GM12878 (cell line): ENCODE results near the gene OOSP3. TPM values are rescaled to one million over a fixed set of nuclear protein-coding genes. Genes with fewer than 3 reads are reported as not detected.

Experiments
- ATAC-seq: fragments of 200-7000 bp; cut with Tn5 transposase; 3 replicates; pipeline ENCODE4 v1.9.1; 2020; ENCODE audit warnings: mild to moderate bottlenecking, moderate library complexity
- BruUV-seq: library from RNA; stranded (reverse); fragments of 400-500 nt; replicated peaks from 2 replicates; lab custom pipeline; 2021; lab: Mats Ljungman, UMichigan
- CTCF ChIA-PET: fragments of 300-600 bp; sonication (Branson Sonifier 250); formaldehyde crosslinking; extraction: SDS; loops from one replicate; lab custom pipeline; 2021; ENCODE audit warnings: inconsistent platforms; lab: Yijun Ruan, JAX
- POLR2A ChIA-PET: fragments of 350-600 bp; formaldehyde crosslinking; extraction: SDS; loops from one replicate; lab custom pipeline; 2021; ENCODE audit warnings: inconsistent platforms; lab: Charles Lee
- RAD21 ChIA-PET: fragments of 300-600 bp; sonication (Branson Sonifier 250); formaldehyde crosslinking; loops from one replicate; lab custom pipeline; 2023; ENCODE audit warnings: antibody characterized with exemption; ENCODE audit not compliant: unreplicated experiment; lab: Charles Lee
- SMC1A ChIA-PET: fragments of 300-600 bp; sonication (Branson Sonifier 250); formaldehyde crosslinking; loops from one replicate; lab custom pipeline; 2023; ENCODE audit not compliant: unreplicated experiment, uncharacterized antibody; lab: Charles Lee
- DNase-seq: peaks from one replicate; pipeline ENCODE4 v3.0.0-alpha.2; 2011; ENCODE audit warnings: low read depth, low spot score
- FAIRE-seq: peaks from 3 replicates; lab custom pipeline; 2011; peaks lifted over from hg19 to GRCh38; lab: Jason Lieb, UNC
- H2AFZ ChIP-seq: 2 replicates; pipeline ENCODE4 v1.6.0; 2011; ENCODE audit warnings: low read depth, low read length, control low read depth; ENCODE audit not compliant: control insufficient read depth
- H3K27ac ChIP-seq: 2 replicates; pipeline ENCODE4 v1.5.1; 2011; ENCODE audit warnings: control low read depth; ENCODE audit not compliant: control insufficient read depth, insufficient read depth
- H3K27me3 ChIP-seq, 2 experiments: replicated peaks in 1 of 2; 2 replicates each; pipeline versions ENCODE4 v1.6.0 to v1.6.1; 2011; ENCODE audit warnings: low read length in 1 of 2; ENCODE audit not compliant: control insufficient read depth in 2 of 2, insufficient read depth in 2 of 2
- H3K36me3 ChIP-seq, 2 experiments: 2 replicates each; pipeline ENCODE4 v1.5.1; 2011; ENCODE audit warnings: low read length in 1 of 2; ENCODE audit not compliant: control insufficient read depth in 2 of 2, insufficient read depth in 2 of 2
- H3K4me1 ChIP-seq: 2 replicates; pipeline ENCODE4 v1.6.1; 2011; ENCODE audit warnings: mild to moderate bottlenecking, low read length, moderate library complexity, mixed read lengths; ENCODE audit not compliant: control insufficient read depth, insufficient read depth
- H3K4me2 ChIP-seq: 2 replicates; pipeline ENCODE4 v1.6.0; 2011; ENCODE audit warnings: control low read depth; ENCODE audit not compliant: control insufficient read depth, insufficient read depth
- H3K4me3 ChIP-seq: fragments of 200-600 bp; sonication (generic); 2 replicates; pipeline ENCODE4 v1.5.1; 2016
- H3K79me2 ChIP-seq: 2 replicates; pipeline ENCODE4 v1.6.0; 2011; ENCODE audit warnings: low read length; ENCODE audit not compliant: control insufficient read depth, insufficient read depth
- H3K9ac ChIP-seq: 2 replicates; pipeline ENCODE4 v1.8.0; 2011; ENCODE audit warnings: low read length, control low read depth, mixed read lengths; ENCODE audit not compliant: control insufficient read depth, insufficient read depth
- H3K9me3 ChIP-seq: replicated peaks from 3 replicates; pipeline ENCODE4 v1.5.1; 2011; ENCODE audit warnings: mild to moderate bottlenecking, low read length; ENCODE audit not compliant: control insufficient read depth, insufficient read depth
- H4K20me1 ChIP-seq: 2 replicates; pipeline ENCODE4 v1.6.0; 2011; ENCODE audit not compliant: control insufficient read depth, insufficient read depth
- BRCA1 ChIP-seq: IDR thresholded peaks from 2 replicates; pipeline ENCODE4 v1.6.1; 2011; ENCODE audit warnings: low read depth, low read length, improper control_type of control experiment
- CHD4 ChIP-seq: fragments of 200-600 bp; sonication (generic); IDR thresholded peaks from 2 replicates; pipeline ENCODE4 v1.6.1; 2016; ENCODE audit warnings: mild to moderate bottlenecking
- CUX1 ChIP-seq: IDR thresholded peaks from 2 replicates; pipeline ENCODE4 v1.6.1; 2012; ENCODE audit warnings: improper control_type of control experiment, low read depth, low read length; ENCODE audit not compliant: insufficient replicate concordance
- IKZF1 ChIP-seq: fragments of 450-650 bp; conservative IDR thresholded peaks from 2 replicates; pipeline ENCODE4 v1.6.1; 2017; ENCODE audit warnings: antibody characterized with exemption, mild to moderate bottlenecking
- IRF5 ChIP-seq: fragments of 450-650 bp; IDR thresholded peaks from 2 replicates; pipeline ENCODE4 v1.6.1; 2017; ENCODE audit warnings: borderline replicate concordance
- NR2C2 ChIP-seq: IDR thresholded peaks from 2 replicates; pipeline ENCODE4 v1.6.1; 2011; ENCODE audit warnings: borderline replicate concordance, low read depth; ENCODE audit not compliant: control insufficient read depth, insufficient read length
- PML ChIP-seq: IDR thresholded peaks from 2 replicates; pipeline ENCODE4 v1.6.1; 2012; ENCODE audit warnings: low read length, inconsistent platforms
- SUPT20H ChIP-seq: IDR thresholded peaks from 2 replicates; pipeline ENCODE4 v1.6.1; 2011; ENCODE audit warnings: low read depth, mild to moderate bottlenecking, low read length, moderate library complexity, borderline replicate concordance; ENCODE audit not compliant: control insufficient read depth
- TCF7 ChIP-seq: IDR thresholded peaks from 2 replicates; pipeline ENCODE4 v1.6.1; 2014; ENCODE audit warnings: antibody characterized with exemption, borderline replicate concordance
- ZBED1 ChIP-seq: IDR thresholded peaks from 2 replicates; pipeline ENCODE4 v1.6.1; 2016; ENCODE audit warnings: borderline replicate concordance
- ZBTB40 ChIP-seq: fragments of 450-650 bp; IDR thresholded peaks from 2 replicates; pipeline ENCODE4 v1.6.1; 2016; ENCODE audit warnings: mild to moderate bottlenecking, moderate library complexity, borderline replicate concordance
- WGBS: methylation state at CpG from one replicate; pipeline ENCODE4 v1.1.6; 2016; ENCODE audit warnings: low lambda C conversion rate; ENCODE audit not compliant: insufficient replicate concordance, insufficient coverage; ENCODE audit errors: missing lambda C conversion rate; 5-methylcytosine and 5-hydroxymethylcytosine counted together
- in situ Hi-C: fragments of 300-500 bp; cut with MboI; formaldehyde crosslinking; loops from 9 replicates; pipeline ENCODE4 v1.14.3; 2018; ENCODE audit warnings: mixed read lengths
- intact Hi-C: fragments of 100-400 bp; cut with micrococcal nuclease; formaldehyde crosslinking; loops from one replicate; pipeline ENCODE4 v1.14.2; 2022; ENCODE audit not compliant: unreplicated experiment
- polyA plus RNA-seq, 11 experiments: library from polyadenylated mRNA; depleted of rRNA in 4 of 11; unstranded in 6 of 11; stranded (reverse) in 5 of 11; fragments of >200 nt; fragmentation: Nextera tagmentation in 4 of 11; fragmentation: Illumina TruSeq in 1 of 11; extraction: Ambion mirVana in 4 of 11; extraction: Trizol in 1 of 11; gene quantifications; 1 replicate in 1 of 11; 2 replicates in 10 of 11; pipeline versions ENCODE4 v1.2.1 to v1.2.3, GENCODE V29; 2011 to 2016; ENCODE audit warnings: inconsistent platforms in 2 of 11, missing spikeins in 2 of 11, low read depth in 1 of 11
- total RNA-seq, 4 experiments: library from RNA; depleted of rRNA in 3 of 4; stranded (reverse); fragments of >200 nt in 3 of 4; fragmentation: Illumina TruSeq in 1 of 4; extraction: Trizol in 1 of 4; gene quantifications; 2 replicates each; pipeline versions ENCODE4 v1.2.1 to v1.2.3, GENCODE V29; 2013 to 2021

Gene OOSP3
- total and polyA plus RNA-seq, 10 of the 15 experiments (the other 5 are each of a cell fraction or from before 2014, with no cell fraction given), result 0.07 TPM; not detected in 9

GRCh38 chr11:59879567-59879966 is 985 bp downstream of the OOSP3 start (continued):
- TF ChIP-seq CUX1, result no peak
- TF ChIP-seq SUPT20H, result no peak
- TF ChIP-seq NR2C2, result no peak
- TF ChIP-seq CHD4, result no peak
- TF ChIP-seq IKZF1, result no peak
- TF ChIP-seq TCF7, result no peak
- no peak for TF ChIP-seq PML
- TF ChIP-seq, all 136 proteins: peak for 0

GRCh38 chr11:59883597-59883996 is 5.0 kb downstream of the OOSP3 start:
- H3K4me2 ChIP-seq, result no peak overlapping the region
- H3K36me3 ChIP-seq, result no peaks in the 10 kb centered on the region
- H3K4me1 ChIP-seq, result no peaks in the 10 kb centered on the region
- WGBS, result 40% methylated on average over 1 of the region's 1 CpG
- no peak overlapping the region for H2AFZ ChIP-seq
- no peaks in the 10 kb centered on the region for H3K79me2 ChIP-seq
- no peaks in the 10 kb centered on the region; the same call in 2 of the 3 replicates for H3K9me3 ChIP-seq
- FAIRE-seq, result no peak
- SMC1A ChIA-PET, result no interaction called here
- DNase-seq, result no peak
- no peaks in the 10 kb centered on the region for H3K27me3 ChIP-seq
- POLR2A ChIA-PET, result no interaction called here
- H4K20me1 ChIP-seq, result no peaks in the 10 kb centered on the region
- H3K9ac ChIP-seq, result no peak overlapping the region
- BruUV-seq, result no TSS peak
- CTCF ChIA-PET, result no interaction called here
- intact Hi-C loops, result no loop called here
- ATAC-seq, result no peak
- RAD21 ChIA-PET, result no interaction called here
- in situ Hi-C loops, result no loop called here
- no peak overlapping the region for H3K27ac ChIP-seq
- H3K4me3 ChIP-seq, result no peak overlapping the region
- TF ChIP-seq ZBTB40 (no peak), IRF5 (no peak), BRCA1 (no peak), ZBED1 (no peak)
